ENCODE data around the gene SPON2.

The SPON2 gene

DNA sequence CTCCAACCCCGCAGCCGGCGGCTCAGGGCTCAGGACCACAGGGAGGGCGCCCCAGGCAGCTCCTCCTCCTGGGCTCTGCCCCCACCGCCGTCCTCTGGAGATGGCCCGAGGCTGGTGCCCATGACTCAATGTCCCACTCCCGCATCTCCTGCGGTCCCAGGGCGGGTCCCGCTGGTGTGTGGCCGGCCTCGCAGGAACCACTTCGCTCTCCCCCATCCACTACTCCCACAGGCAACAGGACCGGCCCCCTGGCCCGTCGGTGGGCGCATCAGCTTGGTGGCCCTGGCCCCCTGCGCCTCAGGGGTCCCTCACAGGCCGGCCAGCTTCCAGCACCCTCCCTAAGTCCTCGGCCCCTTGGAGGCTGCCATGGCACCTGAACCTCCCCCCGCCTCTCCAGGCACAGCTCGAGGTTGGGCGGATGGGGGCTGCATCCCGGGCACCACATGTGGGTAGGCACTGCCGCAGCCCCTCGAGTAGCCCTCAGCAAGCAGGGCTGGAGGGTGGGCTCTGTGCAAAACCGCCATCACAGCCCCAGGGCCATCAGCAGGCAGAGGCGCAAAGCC lies 22.8 kb upstream of the SPON2 start:
- TF ChIP-seq, protein P1, sequence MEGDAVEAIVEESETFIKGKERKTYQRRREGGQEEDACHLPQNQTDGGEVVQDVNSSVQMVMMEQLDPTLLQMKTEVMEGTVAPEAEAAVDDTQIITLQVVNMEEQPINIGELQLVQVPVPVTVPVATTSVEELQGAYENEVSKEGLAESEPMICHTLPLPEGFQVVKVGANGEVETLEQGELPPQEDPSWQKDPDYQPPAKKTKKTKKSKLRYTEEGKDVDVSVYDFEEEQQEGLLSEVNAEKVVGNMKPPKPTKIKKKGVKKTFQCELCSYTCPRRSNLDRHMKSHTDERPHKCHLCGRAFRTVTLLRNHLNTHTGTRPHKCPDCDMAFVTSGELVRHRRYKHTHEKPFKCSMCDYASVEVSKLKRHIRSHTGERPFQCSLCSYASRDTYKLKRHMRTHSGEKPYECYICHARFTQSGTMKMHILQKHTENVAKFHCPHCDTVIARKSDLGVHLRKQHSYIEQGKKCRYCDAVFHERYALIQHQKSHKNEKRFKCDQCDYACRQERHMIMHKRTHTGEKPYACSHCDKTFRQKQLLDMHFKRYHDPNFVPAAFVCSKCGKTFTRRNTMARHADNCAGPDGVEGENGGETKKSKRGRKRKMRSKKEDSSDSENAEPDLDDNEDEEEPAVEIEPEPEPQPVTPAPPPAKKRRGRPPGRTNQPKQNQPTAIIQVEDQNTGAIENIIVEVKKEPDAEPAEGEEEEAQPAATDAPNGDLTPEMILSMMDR (IDR thresholded peaks at IDR 0.05): no peak

DNA sequence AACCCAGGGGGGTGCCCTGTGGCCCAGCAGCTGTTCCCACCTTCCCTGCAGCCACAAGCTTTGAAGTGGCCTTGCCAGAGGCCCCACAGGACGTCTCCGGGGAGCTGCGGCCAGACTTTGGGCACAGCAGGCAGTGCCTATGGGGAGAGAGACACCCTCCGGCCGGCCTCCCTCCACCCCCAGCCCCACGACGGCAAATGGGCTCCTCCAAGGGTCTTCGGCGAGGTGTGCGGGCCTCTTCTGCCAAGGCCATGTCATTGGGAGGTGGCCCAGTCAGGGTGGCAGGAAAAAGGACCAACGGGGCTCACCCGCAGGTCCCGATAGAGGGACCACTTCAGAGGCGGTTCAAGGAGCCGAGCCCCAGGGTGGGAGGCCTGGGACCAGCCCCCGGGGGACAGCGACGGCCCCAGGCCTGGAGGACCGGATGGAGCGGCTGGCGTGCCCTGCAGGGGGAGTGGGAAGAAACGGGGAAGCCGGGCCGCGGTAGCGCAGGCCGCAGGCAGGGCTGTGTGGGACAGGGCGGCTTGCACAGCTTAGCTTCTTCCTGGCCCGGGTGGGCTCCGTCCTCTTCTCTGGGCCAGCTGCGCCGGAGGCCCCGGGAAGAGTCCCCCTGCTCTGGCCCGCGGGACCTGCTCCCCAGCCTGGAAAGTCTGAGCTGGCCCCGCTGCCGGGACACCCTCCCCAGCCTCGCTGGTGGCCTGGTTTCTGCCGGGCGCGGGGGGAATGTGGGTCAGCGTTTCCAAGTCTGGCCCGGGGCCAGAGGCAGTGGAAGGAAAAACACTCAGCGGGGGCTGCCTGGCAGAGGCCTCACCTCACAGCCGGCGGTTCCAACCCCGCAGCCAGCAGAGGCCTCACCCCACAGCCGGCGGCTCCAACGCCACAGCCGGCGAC lies 21.9 kb upstream of the SPON2 start:
- TF ChIP-seq, protein P1 (IDR thresholded peaks at IDR 0.05): no peak

DNA sequence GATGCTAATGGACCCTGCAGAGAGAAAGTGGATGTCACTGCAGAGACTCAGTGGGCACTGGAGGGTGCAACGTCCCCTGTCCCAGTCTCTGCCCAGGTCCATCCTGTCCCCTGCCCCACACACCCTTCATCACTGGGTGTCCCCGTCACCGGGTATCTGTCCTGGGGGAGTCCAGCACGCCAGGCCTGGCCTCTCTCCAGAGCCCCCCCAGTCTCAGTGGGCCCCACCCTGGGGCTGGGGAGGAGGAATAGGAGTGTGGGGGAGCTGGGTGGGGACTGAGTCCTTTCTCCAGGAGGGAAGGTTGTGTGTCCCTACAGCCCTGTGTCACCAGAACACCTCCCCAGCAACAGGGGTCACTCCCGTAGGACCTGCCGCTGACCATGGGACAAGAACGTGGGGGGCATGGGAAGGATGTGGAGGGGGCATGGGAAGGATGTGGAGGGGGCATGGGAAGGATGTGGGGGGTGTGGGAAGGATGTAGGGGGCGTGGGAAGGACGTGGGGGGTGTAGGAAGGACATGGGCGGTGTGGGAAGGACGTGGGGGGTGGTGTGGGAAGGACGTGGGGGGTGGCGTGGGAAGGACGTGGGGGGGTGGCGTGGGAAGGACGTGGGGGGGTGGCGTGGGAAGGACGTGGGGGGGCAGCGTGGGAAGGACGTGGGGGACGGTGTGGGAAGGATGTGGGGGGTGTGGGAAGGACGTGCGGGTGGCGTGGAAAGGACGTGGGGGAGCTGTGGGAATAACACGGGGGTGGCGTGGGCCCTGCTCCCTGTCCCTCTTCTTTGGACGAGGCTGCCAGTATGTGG lies 21.0 kb upstream of the SPON2 start:
- TF ChIP-seq, protein P1 (IDR thresholded peaks at IDR 0.05): no peak

DNA sequence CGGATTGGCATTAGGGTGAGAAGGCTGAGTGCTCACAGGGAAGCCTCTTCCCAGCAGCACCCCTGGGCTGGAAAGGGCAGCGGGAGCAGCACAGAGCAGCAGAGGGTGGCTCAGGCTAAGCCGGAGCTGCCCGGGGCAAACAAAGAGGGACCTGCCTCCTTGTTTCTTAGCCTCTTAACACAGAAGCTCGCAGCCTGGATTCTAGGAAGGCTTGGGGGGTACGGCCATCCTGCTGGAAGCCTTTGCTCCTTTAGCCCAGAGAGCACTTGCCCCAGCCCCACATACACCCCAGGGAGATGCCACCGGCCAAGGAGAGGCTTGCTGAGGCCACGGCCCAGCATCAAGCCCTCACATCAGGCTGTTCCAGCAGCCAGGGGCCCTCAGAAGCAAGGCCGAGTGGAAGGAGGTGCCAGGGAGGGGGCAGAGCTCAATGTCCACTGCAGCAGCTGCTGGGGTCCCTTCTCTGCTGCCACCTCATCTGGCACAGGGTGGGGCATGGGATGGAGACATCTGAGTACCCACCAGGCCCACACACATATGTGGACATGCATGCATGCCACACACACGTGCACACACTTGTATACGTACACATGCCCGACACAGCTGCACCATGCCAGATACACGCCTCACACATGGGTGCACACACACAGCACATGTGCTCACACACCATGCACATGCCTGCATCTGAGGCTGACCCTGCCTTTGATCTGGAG lies 20.3 kb upstream of the SPON2 start:
- TF ChIP-seq, protein P1 (IDR thresholded peaks at IDR 0.05): no peak

DNA sequence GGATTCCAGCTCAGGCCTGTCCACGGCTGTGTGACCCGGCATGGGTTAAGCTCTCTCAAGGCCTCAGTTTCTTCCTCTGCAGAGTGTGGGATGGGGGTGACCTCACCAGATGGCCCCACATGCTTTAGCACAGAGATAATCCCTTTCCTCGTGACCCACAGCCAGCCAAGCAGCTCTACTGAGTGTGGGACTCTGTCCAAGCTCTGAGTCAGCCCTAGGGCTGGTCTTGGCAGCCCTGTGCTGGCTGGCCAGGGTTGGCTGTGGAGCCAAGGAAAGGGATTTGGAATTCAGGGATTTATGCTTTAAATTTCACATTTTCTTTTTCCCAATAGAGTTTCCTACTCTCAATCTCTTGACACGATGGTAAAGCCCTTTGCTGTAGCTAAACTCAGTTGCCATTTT lies 19.7 kb upstream of the SPON2 start:
- TF ChIP-seq, protein P1 (IDR thresholded peaks at IDR 0.05): no peak

DNA sequence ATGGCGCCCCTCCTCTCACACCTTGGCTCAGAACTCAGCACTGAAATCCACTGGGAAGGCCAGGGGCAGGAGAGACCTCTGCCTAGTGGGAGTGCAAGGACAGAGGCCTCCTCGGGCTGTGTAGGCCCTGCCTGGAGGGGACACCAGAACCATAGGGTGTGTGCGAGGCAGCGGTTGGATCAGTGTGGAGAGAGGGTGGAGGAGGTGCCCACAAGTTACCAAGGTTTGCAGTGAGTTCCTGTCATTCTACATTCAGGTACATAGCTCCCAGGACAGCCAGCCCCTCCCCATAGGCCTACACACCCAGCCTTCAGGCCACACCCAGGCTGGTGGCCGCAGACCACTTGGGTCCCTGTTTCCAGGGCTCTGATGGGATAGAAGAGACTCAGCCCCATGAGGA lies 19.2 kb upstream of the SPON2 start:
- TF ChIP-seq, protein P1 (IDR thresholded peaks at IDR 0.05): no peak

DNA sequence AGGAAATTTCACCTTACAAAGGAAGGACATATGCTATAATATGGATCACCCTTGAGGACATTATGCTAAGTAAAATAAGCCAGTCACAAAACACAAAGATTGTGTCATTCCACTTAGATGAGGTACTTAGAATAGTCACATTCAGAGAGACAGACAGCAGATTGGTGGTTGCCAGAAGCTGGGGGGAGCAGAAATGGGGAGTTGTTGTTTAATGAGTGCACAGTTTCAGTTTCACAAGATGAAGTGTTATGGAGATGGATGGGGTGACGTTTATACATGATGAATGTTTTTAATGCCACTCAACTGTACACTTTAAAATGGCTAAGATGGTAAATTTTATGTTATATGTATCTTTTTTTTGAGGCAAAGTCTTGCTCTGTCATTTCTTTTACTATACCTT lies 14.8 kb upstream of the SPON2 start:
- TF ChIP-seq, protein P1 (IDR thresholded peaks at IDR 0.05): no peak
